Pulmonary artery endothelial cell (primary cell): ENCODE results near the gene MALSU1. TPM values are rescaled to one million over a fixed set of nuclear protein-coding genes. Genes with fewer than 3 reads are reported as not detected.

Experiments used
- DNase-seq: peaks from one replicate; pipeline ENCODE4 v3.0.0-alpha.2; 2011; ENCODE audit warnings: low read depth, low spot score
- total RNA-seq: library from RNA; depleted of rRNA; stranded (reverse); fragments of >200 nt; gene quantifications from 2 replicates; pipeline ENCODE4 v1.2.3, GENCODE V29; 2014

The MALSU1 gene
- total RNA-seq, 1 donor from 2014 or later = 104 TPM

DNA sequence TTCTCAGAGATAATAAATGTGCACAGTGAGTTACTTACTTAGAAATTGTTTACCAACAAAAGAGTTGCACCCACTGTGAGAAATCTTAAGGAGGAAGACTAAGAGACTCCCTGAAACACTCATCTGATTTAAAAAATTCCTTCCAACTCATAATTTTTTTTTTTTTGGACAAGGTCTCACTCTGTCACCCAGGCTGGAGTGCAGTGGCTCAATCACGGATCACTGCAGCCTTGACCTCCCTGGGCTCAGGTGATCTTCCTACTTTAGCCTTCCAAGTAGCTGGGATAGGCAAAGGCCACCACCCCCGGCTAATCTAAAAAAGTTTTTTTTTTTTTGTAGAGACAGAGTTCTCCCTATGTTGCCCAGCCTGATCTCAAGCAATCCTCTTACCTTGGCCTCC lies 36.0 kb downstream of the MALSU1 start:
- DNase-seq = no peak

GRCh38 chr7:23335621-23336020 lies 36.5 kb downstream of the MALSU1 start:
- DNase-seq = no peak

DNA sequence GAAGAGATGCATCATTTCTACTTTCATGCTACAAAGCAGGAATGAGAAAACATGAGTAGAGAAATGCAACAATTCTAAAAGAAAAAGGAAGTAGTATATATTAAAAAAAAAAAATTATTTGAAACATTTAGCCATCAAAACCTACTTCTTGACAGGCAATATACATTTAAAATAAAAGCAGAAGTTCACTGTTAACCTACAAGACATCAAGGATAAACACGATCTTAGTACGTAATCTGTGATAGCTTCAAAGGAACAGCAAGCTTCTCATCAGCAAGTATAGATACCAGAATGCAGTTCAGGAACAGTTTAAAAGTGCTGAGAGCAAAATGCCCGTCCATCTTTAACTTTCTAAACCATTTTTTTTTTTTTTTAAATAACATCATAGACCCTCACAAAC lies 36.9 kb downstream of the MALSU1 start:
- no peak for DNase-seq

DNA sequence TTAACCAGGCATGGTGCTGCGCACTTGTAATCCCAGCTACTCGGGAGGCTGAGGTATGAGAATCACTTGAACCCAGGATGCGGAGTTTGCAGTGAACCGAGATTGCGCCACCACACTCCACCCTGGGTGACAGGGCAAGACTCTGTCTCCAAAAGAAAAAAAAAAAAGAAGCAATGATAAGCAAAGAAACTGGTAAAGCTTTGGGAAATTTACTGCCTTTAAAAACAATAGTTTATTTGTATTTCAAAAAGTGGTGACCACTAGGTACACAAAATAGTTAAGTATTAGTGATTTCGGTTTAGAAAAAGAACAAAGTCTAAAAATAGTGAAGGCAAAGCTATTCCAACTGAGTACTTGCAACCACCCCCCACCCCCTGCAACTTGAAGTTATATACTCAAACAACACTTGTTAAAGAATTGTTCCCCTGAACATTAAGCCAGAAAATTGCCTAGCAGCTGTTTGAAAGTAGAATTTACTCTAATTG lies 37.7 kb downstream of the MALSU1 start:
- DNase-seq = no peak

DNA sequence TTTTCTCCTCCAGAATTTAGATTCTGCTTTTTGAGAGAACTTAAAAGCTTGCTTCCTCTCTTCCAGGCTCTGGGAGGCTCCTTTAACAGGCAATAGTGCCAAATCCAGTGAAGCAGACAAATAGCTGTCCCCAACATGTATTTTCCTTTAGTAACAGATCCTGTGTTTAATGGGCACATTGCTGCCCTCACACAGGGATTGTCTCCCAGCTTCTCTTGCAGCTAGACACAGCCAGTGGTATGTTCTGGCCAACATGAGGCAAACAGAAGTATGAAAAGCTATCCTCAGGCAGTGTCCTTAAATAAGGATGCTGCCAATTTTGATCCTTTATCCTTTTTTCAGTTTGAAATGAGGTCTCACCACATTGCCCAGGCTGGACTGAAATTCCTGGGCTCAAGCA lies 38.2 kb downstream of the MALSU1 start:
- no peak for DNase-seq

DNA sequence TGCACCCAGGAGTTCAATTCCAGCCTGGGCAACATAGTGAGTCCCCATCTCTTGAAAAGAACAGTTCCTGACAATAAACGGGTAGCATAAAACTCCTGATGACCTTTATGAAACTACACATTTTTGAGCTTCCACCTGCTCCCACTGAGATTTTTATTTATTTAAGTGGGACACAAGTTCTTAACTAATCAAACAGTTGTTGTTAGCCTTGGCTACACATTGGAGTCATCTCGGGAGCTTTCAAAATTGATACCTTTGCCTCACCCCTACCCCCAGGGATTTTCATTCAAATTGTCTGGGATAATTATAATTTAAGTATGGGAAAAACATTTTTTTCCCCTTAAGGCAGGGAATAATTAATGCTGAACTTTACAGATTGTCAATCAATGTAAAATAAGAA lies 39.3 kb downstream of the MALSU1 start:
- DNase-seq = no peak

DNA sequence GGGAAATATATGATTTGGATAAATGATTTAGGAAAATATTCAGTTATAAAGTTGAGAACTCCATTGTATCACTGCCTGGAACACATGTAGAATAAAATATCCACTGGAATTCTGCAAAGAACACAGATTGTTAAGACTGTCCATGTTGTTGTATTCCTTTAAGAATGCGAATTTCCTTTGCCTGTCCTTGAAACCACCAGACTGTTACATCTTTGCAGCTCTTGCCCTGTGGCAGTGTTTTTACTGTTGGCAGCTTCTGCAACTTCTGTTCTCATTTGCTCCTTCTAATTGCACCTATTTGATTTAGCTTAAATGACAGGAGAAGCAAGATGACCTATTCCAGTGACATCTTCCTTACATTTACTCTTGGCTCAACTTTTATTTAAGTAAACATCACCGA lies 39.7 kb downstream of the MALSU1 start:
- DNase-seq = no peak

DNA sequence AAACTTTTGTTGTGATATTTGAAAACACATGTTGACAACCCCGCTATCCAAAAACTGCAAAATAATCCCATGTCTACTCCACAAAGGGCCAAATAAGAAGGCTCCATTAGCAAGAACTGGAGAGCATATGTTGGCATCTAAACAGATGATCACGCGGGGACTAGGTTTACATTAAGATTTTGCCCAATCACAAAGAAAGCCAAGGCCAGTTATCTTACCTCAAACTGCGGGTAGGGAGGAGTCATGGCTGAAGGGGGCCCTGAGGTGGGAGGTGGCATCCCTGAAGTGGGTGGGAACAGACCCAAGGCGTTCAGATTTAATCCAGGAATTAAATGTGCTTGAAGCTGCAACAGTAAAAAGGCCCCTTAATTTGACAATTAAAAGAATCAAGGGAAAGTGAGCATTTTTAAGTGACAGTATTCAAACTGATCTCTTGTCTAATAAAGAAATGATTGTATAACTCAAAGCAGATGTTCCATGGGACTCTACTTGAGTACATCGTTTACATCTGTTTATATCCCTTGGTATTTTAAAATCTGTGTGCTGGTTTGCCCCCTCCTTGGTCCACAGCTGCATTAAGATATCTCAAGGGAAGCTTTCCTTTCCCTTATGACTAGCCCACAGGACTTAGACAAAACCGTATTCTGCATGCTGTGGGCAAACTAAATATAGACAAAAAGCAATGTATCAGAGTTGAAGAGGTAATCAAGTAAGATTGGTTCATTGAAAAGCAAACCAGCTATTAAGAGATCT lies 42.9 kb downstream of the MALSU1 start:
- no peak for DNase-seq

- DNase-seq = no peak
These were observed 44.0 kb downstream of the MALSU1 start for GRCh38 chr7:23343102-23343501.

GRCh38 chr7:23343806-23344475 lies 44.8 kb downstream of the MALSU1 start:
- no peak for DNase-seq

- DNase-seq = no peak
These were observed 46.5 kb downstream of the MALSU1 start for GRCh38 chr7:23345601-23346000.

GRCh38 chr7:23346316-23346715 lies 47.2 kb downstream of the MALSU1 start:
- DNase-seq = no peak

- DNase-seq = no peak
These were observed 48.0 kb downstream of the MALSU1 start for GRCh38 chr7:23347033-23347681.

- peak; percentile 65 for DNase-seq
These were observed 48.6 kb downstream of the MALSU1 start for GRCh38 chr7:23347682-23348180.

GRCh38 chr7:23349484-23350157 lies 50.5 kb downstream of the MALSU1 start:
- DNase-seq = no peak

DNA sequence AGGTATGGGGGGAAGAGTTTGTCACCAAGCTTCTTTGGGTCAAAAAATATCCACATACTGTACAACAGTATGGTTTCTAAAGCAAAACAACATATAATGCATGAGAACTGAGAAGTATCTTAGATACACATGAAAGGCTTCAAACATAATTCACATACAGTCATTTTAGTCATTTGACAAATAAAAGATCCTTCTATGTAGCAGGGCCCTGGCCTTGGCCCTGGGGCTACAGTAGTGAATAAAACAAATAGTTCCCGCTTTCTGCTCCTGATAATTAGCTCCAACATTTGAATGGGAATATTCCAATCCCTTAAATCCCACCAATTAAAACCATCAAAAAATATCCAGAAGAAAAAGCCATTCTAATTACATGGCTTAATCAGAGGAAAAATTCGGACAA lies 51.3 kb downstream of the MALSU1 start:
- no peak for DNase-seq

GRCh38 chr7:23353172-23353571 lies 54.0 kb downstream of the MALSU1 start:
- no peak for DNase-seq

DNA sequence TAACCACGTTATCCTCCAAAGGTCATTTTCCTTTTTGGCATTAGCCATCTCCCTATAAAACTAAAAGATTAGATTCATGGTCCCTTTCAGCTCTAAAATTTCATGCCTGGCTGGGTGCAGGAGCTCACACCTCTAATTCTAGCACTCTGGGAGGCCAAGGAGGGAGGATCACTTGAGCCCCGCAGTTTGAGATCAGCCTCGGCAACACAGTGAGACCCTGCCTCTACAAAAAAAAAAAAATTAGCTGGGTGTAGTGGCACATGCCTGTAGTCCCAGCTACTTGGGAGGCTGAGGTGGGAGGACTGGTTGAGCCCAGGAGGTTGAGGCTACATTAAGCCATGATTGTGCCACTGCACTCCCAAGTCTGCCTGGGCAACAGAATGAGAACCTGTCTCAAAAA lies 57.0 kb downstream of the MALSU1 start:
- no peak for DNase-seq

GRCh38 chr7:23356726-23357125 lies 57.6 kb downstream of the MALSU1 start:
- DNase-seq = no peak

DNA sequence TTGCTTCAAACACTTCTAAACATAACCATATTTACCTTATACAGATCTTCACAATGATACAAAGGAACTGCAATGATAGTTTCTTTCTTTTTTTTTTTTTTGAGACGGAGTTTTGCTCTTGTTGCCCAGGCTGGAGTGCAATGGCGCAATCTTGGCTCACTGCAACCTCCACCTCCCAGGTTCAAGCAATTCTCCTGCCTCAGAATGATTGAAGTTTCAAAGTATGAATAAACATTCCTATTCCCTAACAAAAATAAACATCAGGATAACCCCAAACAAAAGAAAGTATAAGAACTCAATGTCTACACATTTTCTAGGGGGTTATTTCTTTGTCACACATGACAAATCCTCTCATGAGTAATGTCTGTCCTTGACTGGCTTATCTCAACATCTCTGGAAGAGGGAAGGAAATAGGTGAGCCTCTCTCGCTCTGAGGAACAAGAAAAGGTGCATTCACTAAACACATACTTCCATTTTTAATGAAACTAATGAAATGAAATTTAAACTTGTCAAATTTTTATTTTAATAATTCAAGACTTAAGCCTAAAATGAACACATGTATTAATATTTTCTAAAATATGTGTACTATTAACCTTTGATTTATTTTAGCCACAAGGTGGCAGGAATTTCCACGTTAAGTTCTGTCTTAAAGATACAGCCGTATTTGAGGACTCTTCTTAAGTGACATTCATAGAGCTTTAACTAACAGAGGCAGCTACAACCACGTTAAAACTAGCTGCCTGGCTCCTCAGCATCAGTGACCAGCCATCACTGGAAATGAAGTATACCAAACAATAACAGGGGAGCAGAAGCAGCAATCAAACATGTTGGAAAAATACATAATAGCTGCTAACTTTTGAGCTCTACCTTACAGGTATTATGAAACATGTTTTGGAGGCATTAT lies 58.3 kb downstream of the MALSU1 start:
- no peak for DNase-seq
